HepG2 (cell line): Measurements from ENCODE around the gene AMN. TPM values are rescaled to one million over a fixed set of nuclear protein-coding genes. Genes with fewer than 3 reads are reported as not detected.

ENCODE experiments used
- CHCHD3 ChIP-seq: sonication (generic); formaldehyde crosslinking; IDR thresholded peaks from 2 replicates; pipeline ENCODE4 v1.8.0; 2022; ENCODE audit warnings: mild to moderate bottlenecking, missing genetic modification reagents, moderate library complexity
- ELF4 ChIP-seq: sonication (generic); formaldehyde crosslinking; IDR thresholded peaks from 2 replicates; pipeline ENCODE4 v1.5.0; 2020; ENCODE audit warnings: missing genetic modification reagents, mild to moderate bottlenecking, moderate library complexity, borderline replicate concordance
- GABPB1 ChIP-seq: IDR thresholded peaks from 2 replicates; pipeline ENCODE4 v1.6.1; 2016; ENCODE audit warnings: mild to moderate bottlenecking, missing genetic modification reagents, moderate library complexity, missing compliant biosample characterization
- HCFC1 ChIP-seq: fragments of 150-350 bp; IDR thresholded peaks from 2 replicates; pipeline ENCODE4 v1.6.1; 2014; ENCODE audit warnings: low read depth, low read length
- MEF2D ChIP-seq: sonication (generic); formaldehyde crosslinking; IDR thresholded peaks from 2 replicates; pipeline ENCODE4 v1.5.1; 2020; ENCODE audit warnings: mild to moderate bottlenecking, missing genetic modification reagents
- MYC ChIP-seq: sonication (generic); formaldehyde crosslinking; IDR thresholded peaks from 2 replicates; pipeline ENCODE4 v1.9.0; 2021; ENCODE audit warnings: missing genetic modification reagents, borderline replicate concordance
- SNRNP70 ChIP-seq: fragments of 200-400 bp; formaldehyde crosslinking; IDR thresholded peaks from 2 replicates; pipeline ENCODE4 v1.6.1; 2017; ENCODE audit warnings: mild to moderate bottlenecking, low read depth, low read length, moderate library complexity
- ZBTB21 ChIP-seq: sonication (generic); formaldehyde crosslinking; IDR thresholded peaks from 2 replicates; pipeline ENCODE4 v1.4.0; 2020; ENCODE audit warnings: missing genetic modification reagents
- ZNF160 ChIP-seq: sonication (generic); formaldehyde crosslinking; IDR thresholded peaks from 2 replicates; pipeline ENCODE4 v1.8.0; 2022; ENCODE audit warnings: mild to moderate bottlenecking, inconsistent platforms, missing genetic modification reagents
- ZNF253 ChIP-seq: sonication (generic); formaldehyde crosslinking; IDR thresholded peaks from 2 replicates; pipeline ENCODE4 v1.8.0; 2022; ENCODE audit warnings: mild to moderate bottlenecking, missing genetic modification reagents, borderline replicate concordance
- ZNF367 ChIP-seq: sonication (generic); formaldehyde crosslinking; IDR thresholded peaks from 2 replicates; pipeline ENCODE4 v1.4.0; 2020; ENCODE audit warnings: missing genetic modification reagents, borderline replicate concordance
- ZNF451 ChIP-seq: sonication (generic); formaldehyde crosslinking; IDR thresholded peaks from 2 replicates; pipeline ENCODE4 v1.5.0; 2020; ENCODE audit warnings: mild to moderate bottlenecking, missing genetic modification reagents
- ZNF510 ChIP-seq: sonication (generic); formaldehyde crosslinking; IDR thresholded peaks from 2 replicates; pipeline ENCODE4 v1.4.0; 2020; ENCODE audit warnings: low read depth, mild to moderate bottlenecking, missing genetic modification reagents
- ZNF572 ChIP-seq: sonication (generic); formaldehyde crosslinking; IDR thresholded peaks from 2 replicates; pipeline ENCODE4 v1.5.1; 2020; ENCODE audit warnings: mild to moderate bottlenecking, missing genetic modification reagents
- ZNF652 ChIP-seq: IDR thresholded peaks from 2 replicates; pipeline ENCODE4 v1.6.1; 2016; ENCODE audit warnings: low read depth, borderline replicate concordance
- polyA plus RNA-seq, 8 experiments: library from polyadenylated mRNA; depleted of rRNA in 3 of 8; stranded (reverse) in 7 of 8; unstranded in 1 of 8; fragments of >200 nt; fragmentation: Illumina TruSeq in 4 of 8; extraction: Trizol in 4 of 8; gene quantifications; 2 replicates each; pipeline versions ENCODE4 v1.2.1 to v1.2.3, GENCODE V29; 2011 to 2016; ENCODE audit warnings: low read depth in 4 of 8, missing spikeins in 1 of 8, mixed read lengths in 1 of 8; ENCODE audit not compliant: insufficient read depth in 1 of 8
- total RNA-seq, 5 experiments: library from RNA; depleted of rRNA; stranded (reverse); fragments of >200 nt; fragmentation: Illumina TruSeq; extraction: Trizol; gene quantifications; 2 replicates each; pipeline ENCODE4 v1.2.3, GENCODE V29; 2016; ENCODE audit warnings: low read depth in 1 of 5
- TF ChIP-seq, protein P1 (sequence below): sonication (generic); formaldehyde crosslinking; conservative IDR thresholded peaks from 2 replicates; pipeline ENCODE4 v1.5.0; 2020; ENCODE audit warnings: missing genetic modification reagents
- TF ChIP-seq, protein P2 (sequence below): sonication (generic); formaldehyde crosslinking; conservative IDR thresholded peaks from 2 replicates; pipeline ENCODE4 v1.4.0; 2020; ENCODE audit warnings: missing genetic modification reagents
- TF ChIP-seq, protein P3 (sequence below): IDR thresholded peaks from 2 replicates; pipeline ENCODE4 v1.6.1; 2016; ENCODE audit warnings: missing genetic modification reagents, missing compliant biosample characterization

The AMN gene
- total and polyA plus RNA-seq, 2 of the 13 experiments (the other 11 are each of a cell fraction or from before 2014, with no cell fraction given) = 9.8 to 33.1 TPM

DNA sequence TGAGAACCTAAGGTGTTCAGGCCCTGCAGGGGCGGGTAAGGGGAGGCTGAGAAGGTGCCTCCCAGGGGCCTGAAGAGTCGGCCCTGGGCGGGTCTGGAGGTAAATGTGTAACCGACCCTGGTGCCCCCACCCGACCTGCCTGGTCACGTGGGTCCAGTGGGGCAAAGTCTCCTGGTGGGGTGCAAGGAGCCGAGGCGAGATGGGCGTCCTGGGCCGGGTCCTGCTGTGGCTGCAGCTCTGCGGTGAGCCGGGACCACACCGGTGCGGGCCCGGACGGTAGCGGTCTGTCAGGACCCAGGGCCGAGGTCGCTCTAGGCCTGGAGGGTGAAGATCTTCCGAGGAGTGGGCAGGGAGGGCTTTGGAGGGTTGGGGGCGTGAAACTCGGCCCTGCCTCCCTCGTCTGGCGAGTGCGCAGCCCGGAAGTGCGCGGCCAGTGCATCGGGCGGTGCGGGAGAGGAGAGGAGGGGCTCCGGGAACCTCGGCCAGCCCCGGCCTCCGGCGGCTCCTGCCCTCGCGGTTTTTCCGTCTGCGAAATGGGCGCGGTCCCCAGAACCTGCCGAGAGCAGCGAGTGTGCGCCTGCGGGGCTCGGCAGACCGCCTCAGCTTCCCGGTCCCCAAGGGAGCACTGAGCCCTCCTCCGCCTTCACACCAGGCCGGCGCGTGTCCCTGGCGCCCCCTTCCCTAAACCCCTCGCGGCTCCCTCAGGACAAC is at the start of gene AMN (continued):
- no peak for TF ChIP-seq ZNF253 (CRISPR knock-in tag)
- TF ChIP-seq ZNF367 = peak; percentile 77; the same call in 1 of the 2 replicates
- TF ChIP-seq MEF2D (CRISPR knock-in tag) = 0 out of 2 replicates have a peak, but pooled peaks have one; percentile 70
- TF ChIP-seq ZNF572 (CRISPR knock-in tag) = 0 out of 2 replicates have a peak, but pooled peaks have one; percentile 3
- TF ChIP-seq, protein P1, sequence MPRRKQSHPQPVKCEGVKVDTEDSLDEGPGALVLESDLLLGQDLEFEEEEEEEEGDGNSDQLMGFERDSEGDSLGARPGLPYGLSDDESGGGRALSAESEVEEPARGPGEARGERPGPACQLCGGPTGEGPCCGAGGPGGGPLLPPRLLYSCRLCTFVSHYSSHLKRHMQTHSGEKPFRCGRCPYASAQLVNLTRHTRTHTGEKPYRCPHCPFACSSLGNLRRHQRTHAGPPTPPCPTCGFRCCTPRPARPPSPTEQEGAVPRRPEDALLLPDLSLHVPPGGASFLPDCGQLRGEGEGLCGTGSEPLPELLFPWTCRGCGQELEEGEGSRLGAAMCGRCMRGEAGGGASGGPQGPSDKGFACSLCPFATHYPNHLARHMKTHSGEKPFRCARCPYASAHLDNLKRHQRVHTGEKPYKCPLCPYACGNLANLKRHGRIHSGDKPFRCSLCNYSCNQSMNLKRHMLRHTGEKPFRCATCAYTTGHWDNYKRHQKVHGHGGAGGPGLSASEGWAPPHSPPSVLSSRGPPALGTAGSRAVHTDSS (CRISPR knock-in tag) = no peak
- TF ChIP-seq MYC (CRISPR knock-in tag) = peak; percentile 80
- TF ChIP-seq, protein P2, sequence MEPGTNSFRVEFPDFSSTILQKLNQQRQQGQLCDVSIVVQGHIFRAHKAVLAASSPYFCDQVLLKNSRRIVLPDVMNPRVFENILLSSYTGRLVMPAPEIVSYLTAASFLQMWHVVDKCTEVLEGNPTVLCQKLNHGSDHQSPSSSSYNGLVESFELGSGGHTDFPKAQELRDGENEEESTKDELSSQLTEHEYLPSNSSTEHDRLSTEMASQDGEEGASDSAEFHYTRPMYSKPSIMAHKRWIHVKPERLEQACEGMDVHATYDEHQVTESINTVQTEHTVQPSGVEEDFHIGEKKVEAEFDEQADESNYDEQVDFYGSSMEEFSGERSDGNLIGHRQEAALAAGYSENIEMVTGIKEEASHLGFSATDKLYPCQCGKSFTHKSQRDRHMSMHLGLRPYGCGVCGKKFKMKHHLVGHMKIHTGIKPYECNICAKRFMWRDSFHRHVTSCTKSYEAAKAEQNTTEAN (CRISPR knock-in tag) = no peak
- no peak for TF ChIP-seq SNRNP70
- 0 out of 2 replicates have a peak, but pooled peaks have one; percentile 55 for TF ChIP-seq ZNF510 (CRISPR knock-in tag)
- TF ChIP-seq CHCHD3 (CRISPR knock-in tag) = no peak
- peak; percentile 76; the same call in 1 of the 2 replicates for TF ChIP-seq ELF4 (CRISPR knock-in tag)
- TF ChIP-seq, protein P3, sequence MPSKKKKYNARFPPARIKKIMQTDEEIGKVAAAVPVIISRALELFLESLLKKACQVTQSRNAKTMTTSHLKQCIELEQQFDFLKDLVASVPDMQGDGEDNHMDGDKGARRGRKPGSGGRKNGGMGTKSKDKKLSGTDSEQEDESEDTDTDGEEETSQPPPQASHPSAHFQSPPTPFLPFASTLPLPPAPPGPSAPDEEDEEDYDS (CRISPR knock-in tag) = peak; percentile 60; the same call in 1 of the 2 replicates
- no peak for TF ChIP-seq ZBTB21
- no peak for TF ChIP-seq ZNF652
- TF ChIP-seq ZNF160 = peak; percentile 43; the same call in 1 of the 2 replicates
- TF ChIP-seq HCFC1 = no peak
- peak; percentile 92 for TF ChIP-seq GABPB1 (CRISPR knock-in tag)
- peak; percentile 78 for TF ChIP-seq ZNF451 (CRISPR knock-in tag)
